ENCODE data around the gene LMO4.

Gene LMO4

GRCh38 chr1:87358219-87358618 is 29.5 kb downstream of the LMO4 start:
- TF ChIP-seq CTCF (IDR thresholded peaks at IDR 0.05; ENCODE audit: insufficient read depth, low read depth, low read length, missing control alignments), result no peak
- no peak for DNase-seq (ENCODE audit: low read depth)
- no peak overlapping the region for H3K4me3 ChIP-seq (ENCODE audit: low read length)

GRCh38 chr1:87359586-87359985 is 30.9 kb downstream of the LMO4 start:
- no peak for TF ChIP-seq CTCF (IDR thresholded peaks at IDR 0.05; ENCODE audit: insufficient read depth, low read depth, low read length, missing control alignments)

GRCh38 chr1:87362063-87362833 is 33.6 kb downstream of the LMO4 start:
- no peak overlapping the region for H3K4me3 ChIP-seq (ENCODE audit: low read length)
- no peak for TF ChIP-seq CTCF (IDR thresholded peaks at IDR 0.05; ENCODE audit: insufficient read depth, low read depth, low read length, missing control alignments)
- DNase-seq (ENCODE audit: low read depth), result no peak

More at GRCh38 chr1:87359586-87359985, 30.9 kb downstream of the LMO4 start:
- H3K4me3 ChIP-seq (ENCODE audit: low read length), result no peak overlapping the region
- DNase-seq (ENCODE audit: low read depth), result no peak

GRCh38 chr1:87362834-87363426 is 34.2 kb downstream of the LMO4 start:
- no peak for DNase-seq (ENCODE audit: low read depth)
- TF ChIP-seq CTCF (IDR thresholded peaks at IDR 0.05; ENCODE audit: insufficient read depth, low read depth, low read length, missing control alignments), result no peak
- H3K4me3 ChIP-seq (ENCODE audit: low read length), result no peak overlapping the region

- no peak overlapping the region for H3K4me3 ChIP-seq (ENCODE audit: low read length)
- DNase-seq (ENCODE audit: low read depth), result no peak
- no peak for TF ChIP-seq CTCF (IDR thresholded peaks at IDR 0.05; ENCODE audit: insufficient read depth, low read depth, low read length, missing control alignments)
These were observed 38.9 kb downstream of the LMO4 start for GRCh38 chr1:87367549-87367948.

GRCh38 chr1:87368907-87369306 is 40.2 kb downstream of the LMO4 start:
- TF ChIP-seq CTCF (IDR thresholded peaks at IDR 0.05; ENCODE audit: insufficient read depth, low read depth, low read length, missing control alignments), result no peak
- no peak for DNase-seq (ENCODE audit: low read depth)
- H3K4me3 ChIP-seq (ENCODE audit: low read length), result no peak overlapping the region
